Kidney (tissue), 11 donors: Measurements from ENCODE around the gene EEF2KMT. TPM values are rescaled to one million over a fixed set of nuclear protein-coding genes. Genes with fewer than 3 reads are reported as not detected.
"Not testable (repeated sequence)": the region's sequence is repeated elsewhere in the genome, so short reads cannot be mapped to it uniquely, and the experiment has no call there.

Experiments
- DNase-seq, 5 donors: peaks; one replicate each; pipeline ENCODE4 v3.0.0-alpha.2; 2013 to 2020
- FAIRE-seq: peaks from 2 replicates; lab custom pipeline; 2012; peaks lifted over from hg19 to GRCh38; lab: Jason Lieb, UNC
- H3K27ac ChIP-seq, 2 donors: one replicate each; pipeline ENCODE4 v1.7.0; 2013; ENCODE audit warnings: low read depth in 2 of 2, low read length in 2 of 2, inconsistent platforms in 1 of 2
- H3K27me3 ChIP-seq: one replicate; pipeline ENCODE4 v1.7.1; 2013; ENCODE audit warnings: low read length, inconsistent platforms; ENCODE audit not compliant: control insufficient read depth, insufficient read depth
- H3K36me3 ChIP-seq, 3 donors: one replicate each; pipeline versions ENCODE4 v1.7.0 to v1.7.1; 2013; ENCODE audit warnings: low read length in 3 of 3, control low read depth in 1 of 3, inconsistent platforms in 1 of 3; ENCODE audit not compliant: insufficient read depth in 3 of 3, control insufficient read depth in 2 of 3
- H3K4me1 ChIP-seq, 3 donors: one replicate each; pipeline versions ENCODE4 v1.7.0 to v1.7.1; 2013; ENCODE audit warnings: low read length in 3 of 3, inconsistent platforms in 1 of 3, low read depth in 1 of 3; ENCODE audit not compliant: control insufficient read depth in 2 of 3, insufficient read depth in 2 of 3
- H3K4me3 ChIP-seq, 3 donors: one replicate each; pipeline versions ENCODE4 v1.7.0 to v1.8.1; 2013; ENCODE audit warnings: low read length in 3 of 3, control low read depth in 1 of 3, inconsistent platforms in 1 of 3
- H3K9ac ChIP-seq, 3 donors: one replicate each; pipeline versions ENCODE4 v1.7.0 to v1.7.1; 2013; ENCODE audit warnings: low read length in 3 of 3, control low read depth in 1 of 3, inconsistent platforms in 1 of 3
- H3K9me3 ChIP-seq, 3 donors: one replicate each; pipeline versions ENCODE4 v1.7.0 to v1.7.1; 2013; ENCODE audit warnings: low read length in 3 of 3, control low read depth in 1 of 3, inconsistent platforms in 1 of 3; ENCODE audit not compliant: control insufficient read depth in 2 of 3, insufficient read depth in 1 of 3
- intact Hi-C: fragments of 100-400 bp; cut with DNase I; formaldehyde crosslinking; loops from one replicate; pipeline ENCODE4 v1.11.1; 2022
- polyA plus RNA-seq: library from polyadenylated mRNA; stranded (reverse); fragments of 350-450 nt; fragmentation: Illumina TruSeq; extraction: RNeasy Lipid Tissue Mini Kit (QIAGEN cat#74804); gene quantifications from one replicate; pipeline ENCODE4 v1.2.3, GENCODE V29; 2014; ENCODE audit warnings: low read depth, low replicate concordance; ENCODE audit not compliant: insufficient read depth
- total RNA-seq: library from RNA; stranded (reverse); fragmentation: NEBNext Ultra II Directional; extraction: Animal tissue kit (Norgen Biotek cat#: 25700); gene quantifications from one replicate; pipeline ENCODE4 v1.2.1, GENCODE V29; 2021
- donor health status: control.
- donor health status: control.
- donor health status: DM: yes; HTN: yes; CAD: no.
- donor health status: Normal renal cell carcinoma (clear cell type).

Gene EEF2KMT
- total and polyA plus RNA-seq, 2 donors from 2014 or later = 11.1 to 12.8 TPM

- H3K27me3 ChIP-seq, H3K9ac ChIP-seq, DNase-seq, H3K36me3 ChIP-seq, FAIRE-seq, H3K9me3 ChIP-seq, intact Hi-C loops, H3K27ac ChIP-seq, H3K4me1 ChIP-seq, H3K4me3 ChIP-seq: not testable (repeated sequence)
Measured at GRCh38 chr16:5090592-5090991, 7.0 kb downstream of the EEF2KMT start.

GRCh38 chr16:5089911-5090555 lies 7.6 kb downstream of the EEF2KMT start:
- intact Hi-C loops = not testable (repeated sequence)

GRCh38 chr16:5088936-5089335 lies 8.7 kb downstream of the EEF2KMT start:
- H3K36me3 ChIP-seq, H3K4me1 ChIP-seq, H3K9ac ChIP-seq, H3K27ac ChIP-seq, DNase-seq, H3K9me3 ChIP-seq, H3K27me3 ChIP-seq, FAIRE-seq, H3K4me3 ChIP-seq, intact Hi-C loops: not testable (repeated sequence)

More at GRCh38 chr16:5089911-5090555, 7.6 kb downstream of the EEF2KMT start:
- not testable (repeated sequence) for H3K27me3 ChIP-seq, DNase-seq, H3K9ac ChIP-seq, H3K9me3 ChIP-seq, H3K4me1 ChIP-seq, H3K36me3 ChIP-seq, H3K27ac ChIP-seq, H3K4me3 ChIP-seq, FAIRE-seq

- FAIRE-seq, H3K4me3 ChIP-seq, intact Hi-C loops, H3K36me3 ChIP-seq, H3K9ac ChIP-seq, H3K27me3 ChIP-seq, H3K27ac ChIP-seq, H3K9me3 ChIP-seq, H3K4me1 ChIP-seq, DNase-seq: not testable (repeated sequence)
Measured at GRCh38 chr16:5088086-5088790, 9.4 kb downstream of the EEF2KMT start.

GRCh38 chr16:5085716-5086115 lies 11.9 kb downstream of the EEF2KMT start:
- H3K36me3 ChIP-seq, H3K27ac ChIP-seq, H3K4me1 ChIP-seq, H3K4me3 ChIP-seq, H3K27me3 ChIP-seq, DNase-seq, FAIRE-seq, intact Hi-C loops, H3K9me3 ChIP-seq, H3K9ac ChIP-seq: not testable (repeated sequence)
